ENCODE results near the gene CTTN.
A peak's percentile ranks its signal among the peaks of the same experiment; 100 is the strongest.
"Not testable (repeated sequence)": the region's sequence is repeated elsewhere in the genome, so short reads cannot be mapped to it uniquely, and the experiment has no call there.

Gene CTTN

DNA sequence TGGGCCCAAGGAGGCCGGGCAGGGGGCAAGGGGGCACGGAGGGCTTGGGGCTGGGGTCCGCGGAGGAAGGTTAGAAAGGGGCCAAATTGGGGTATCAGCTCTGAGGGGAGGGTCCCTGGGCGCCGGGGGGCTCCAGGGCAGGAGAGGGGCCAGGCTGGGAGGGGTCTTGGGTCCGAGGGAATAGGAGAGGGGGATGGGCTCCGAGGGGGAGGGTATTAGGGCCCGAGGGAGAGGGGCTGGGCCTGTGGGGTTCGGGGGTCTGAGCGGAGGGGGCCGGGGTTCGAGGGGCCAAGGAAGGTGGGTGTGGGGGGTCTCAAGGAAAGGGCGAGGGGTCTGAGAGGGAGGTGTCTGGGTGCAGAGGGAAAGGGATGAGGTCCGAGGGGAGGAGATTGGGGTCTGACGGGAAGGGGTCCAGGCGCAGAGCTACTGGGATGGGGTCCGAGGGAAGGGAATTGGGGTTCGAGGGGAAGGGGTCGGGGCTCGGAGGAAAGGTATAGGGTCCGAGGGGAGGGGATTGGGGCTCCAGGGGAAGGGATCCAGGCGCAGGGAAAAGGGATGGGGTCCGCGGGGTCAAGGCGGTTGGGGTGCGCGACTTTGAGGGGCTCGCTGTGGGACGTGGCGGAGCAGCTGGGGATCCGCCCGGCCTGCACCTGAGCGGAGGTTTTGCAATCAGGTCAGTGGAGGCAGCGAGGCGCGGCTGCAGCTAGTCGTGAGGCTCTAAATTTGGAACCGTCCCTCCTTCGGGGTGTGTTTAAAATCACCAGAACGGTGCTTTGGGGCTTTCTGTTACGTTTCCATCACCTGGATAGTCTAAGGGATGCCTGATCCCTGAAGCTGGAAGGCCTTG lies 728 bp downstream of the CTTN start:
- Histone ChIP-seq H3K27ac (ENCODE audit: low read depth, low read length) (peak overlapping the region; percentile 85), H3K79me2 (ENCODE audit: control insufficient read depth, insufficient read depth, low read length, unreplicated experiment) (peaks cover 81% of the 10 kb centered on the region), H3K27me3 (ENCODE audit: insufficient read depth, low read length) (no peaks in the 10 kb centered on the region), H3K36me3 (ENCODE audit: insufficient read depth, low read length) (no peaks in the 10 kb centered on the region), H2AFZ (ENCODE audit: low read length, unreplicated experiment) (peak overlapping the region; percentile 66), H3K4me3 (ENCODE audit: low read depth, low read length) (peak overlapping the region; percentile 99), H3K4me1 (ENCODE audit: control insufficient read depth, insufficient read depth, low read length, unreplicated experiment) (peaks cover 22% of the 10 kb centered on the region)

- Histone ChIP-seq H2AFZ (ENCODE audit: low read length, unreplicated experiment) (no peak overlapping the region), H3K27ac (ENCODE audit: low read depth, low read length) (peak overlapping the region; percentile 85), H3K4me3 (ENCODE audit: low read depth, low read length) (peak overlapping the region; percentile 99)
These were observed 1.4 kb downstream of the CTTN start for GRCh38 chr11:70399681-70400112.

DNA sequence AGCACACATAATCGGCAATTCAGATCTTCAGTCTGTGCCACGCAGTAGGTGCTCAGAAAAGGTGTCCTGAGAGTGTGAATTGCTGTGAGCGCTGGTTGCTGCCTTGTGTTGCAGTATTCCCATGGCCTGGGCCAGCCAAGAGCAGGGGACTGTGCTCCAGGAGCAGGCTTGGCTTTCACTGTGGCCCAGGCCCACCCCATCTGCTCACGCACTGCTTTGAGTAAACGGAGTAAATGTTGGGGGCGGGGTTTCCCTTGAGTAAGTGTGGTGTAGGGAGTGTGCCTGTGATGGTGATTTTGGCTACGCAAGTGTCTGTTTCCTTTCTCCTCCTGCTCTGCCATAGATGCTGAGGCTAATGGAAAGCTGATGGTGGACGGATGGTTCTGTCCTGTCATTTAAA lies 2.3 kb downstream of the CTTN start:
- Histone ChIP-seq H3K4me3 (ENCODE audit: low read depth, low read length) (peak overlapping the region; percentile 99), H3K36me3 (ENCODE audit: insufficient read depth, low read length) (peaks cover 8% of the 10 kb centered on the region; the same call in 1 of the 2 replicates), H3K79me2 (ENCODE audit: control insufficient read depth, insufficient read depth, low read length, unreplicated experiment) (peaks cover 89% of the 10 kb centered on the region), H3K27ac (ENCODE audit: low read depth, low read length) (peak overlapping the region; percentile 85; the same call in 1 of the 2 replicates), H2AFZ (ENCODE audit: low read length, unreplicated experiment) (no peak overlapping the region), H3K4me1 (ENCODE audit: control insufficient read depth, insufficient read depth, low read length, unreplicated experiment) (peaks cover 24% of the 10 kb centered on the region), H3K27me3 (ENCODE audit: insufficient read depth, low read length) (no peaks in the 10 kb centered on the region)

More at GRCh38 chr11:70399681-70400112, 1.4 kb downstream of the CTTN start:
- H3K4me1 ChIP-seq (ENCODE audit: control insufficient read depth, insufficient read depth, low read length, unreplicated experiment) = peaks cover 24% of the 10 kb centered on the region
- no peaks in the 10 kb centered on the region for H3K27me3 ChIP-seq (ENCODE audit: insufficient read depth, low read length)
- H3K79me2 ChIP-seq (ENCODE audit: control insufficient read depth, insufficient read depth, low read length, unreplicated experiment) = peaks cover 86% of the 10 kb centered on the region
- no peaks in the 10 kb centered on the region for H3K36me3 ChIP-seq (ENCODE audit: insufficient read depth, low read length)

DNA sequence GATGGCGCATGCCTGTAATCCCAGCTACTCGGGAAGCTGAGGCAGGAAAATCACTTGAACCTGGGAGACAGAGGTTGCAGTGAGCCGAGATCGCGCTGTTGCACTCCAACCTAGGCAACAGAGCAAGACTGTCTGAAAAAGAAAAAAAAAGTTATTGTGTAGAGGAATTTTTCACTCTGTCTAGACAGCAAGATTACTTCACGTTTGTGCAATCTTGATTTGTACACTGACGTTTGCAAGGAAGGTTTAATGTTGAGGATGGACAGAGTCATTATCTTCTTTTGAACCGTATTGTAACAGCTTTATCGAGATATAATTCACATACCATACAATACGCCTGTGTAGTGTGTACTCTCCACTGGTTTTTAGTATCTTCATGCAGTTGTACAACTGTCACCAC lies 3.7 kb downstream of the CTTN start:
- Histone ChIP-seq H3K4me1 (ENCODE audit: control insufficient read depth, insufficient read depth, low read length, unreplicated experiment) (peaks cover 24% of the 10 kb centered on the region), H3K36me3 (ENCODE audit: insufficient read depth, low read length) (peaks cover 13% of the 10 kb centered on the region), H3K79me2 (ENCODE audit: control insufficient read depth, insufficient read depth, low read length, unreplicated experiment) (peaks cover 86% of the 10 kb centered on the region), H3K4me3 (ENCODE audit: low read depth, low read length) (no peak overlapping the region), H3K27ac (ENCODE audit: low read depth, low read length) (no peak overlapping the region), H2AFZ (ENCODE audit: low read length, unreplicated experiment) (no peak overlapping the region), H3K27me3 (ENCODE audit: insufficient read depth, low read length) (no peaks in the 10 kb centered on the region)

GRCh38 chr11:70402685-70403084 lies 4.4 kb downstream of the CTTN start:
- Histone ChIP-seq H3K27me3 (ENCODE audit: insufficient read depth, low read length) (no peaks in the 10 kb centered on the region), H3K4me3 (ENCODE audit: low read depth, low read length) (no peak overlapping the region), H3K79me2 (ENCODE audit: control insufficient read depth, insufficient read depth, low read length, unreplicated experiment) (peaks cover 82% of the 10 kb centered on the region), H2AFZ (ENCODE audit: low read length, unreplicated experiment) (no peak overlapping the region), H3K4me1 (ENCODE audit: control insufficient read depth, insufficient read depth, low read length, unreplicated experiment) (peaks cover 21% of the 10 kb centered on the region), H3K36me3 (ENCODE audit: insufficient read depth, low read length) (peaks cover 14% of the 10 kb centered on the region), H3K27ac (ENCODE audit: low read depth, low read length) (no peak overlapping the region)

DNA sequence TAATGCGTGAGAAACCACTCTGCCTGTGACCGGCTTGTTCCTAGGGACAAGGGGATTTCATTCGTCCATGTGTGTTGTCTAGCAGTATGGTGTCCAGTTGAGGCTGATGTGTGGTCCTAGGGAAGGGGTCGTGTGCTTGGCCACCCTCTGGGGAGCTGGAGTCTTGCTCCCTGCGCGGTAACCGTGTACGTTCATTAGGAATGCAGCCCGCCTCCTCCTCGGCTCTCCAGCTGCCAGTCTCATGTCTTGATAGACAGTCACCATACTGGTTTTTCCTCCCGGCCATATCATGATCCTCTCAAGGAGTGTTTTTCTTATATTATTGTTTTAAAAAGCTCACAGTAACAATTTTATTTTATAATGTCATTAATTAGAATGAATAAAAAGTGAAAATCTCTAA lies 5.9 kb downstream of the CTTN start:
- H3K27me3 ChIP-seq (ENCODE audit: insufficient read depth, low read length) = no peaks in the 10 kb centered on the region
- peaks cover 67% of the 10 kb centered on the region for H3K79me2 ChIP-seq (ENCODE audit: control insufficient read depth, insufficient read depth, low read length, unreplicated experiment)
- H3K27ac ChIP-seq (ENCODE audit: low read depth, low read length) = no peak overlapping the region
- peaks cover 21% of the 10 kb centered on the region for H3K4me1 ChIP-seq (ENCODE audit: control insufficient read depth, insufficient read depth, low read length, unreplicated experiment)
- H3K4me3 ChIP-seq (ENCODE audit: low read depth, low read length) = no peak overlapping the region
- H3K36me3 ChIP-seq (ENCODE audit: insufficient read depth, low read length) = peaks cover 26% of the 10 kb centered on the region
- no peak overlapping the region for H2AFZ ChIP-seq (ENCODE audit: low read length, unreplicated experiment)

GRCh38 chr11:70405679-70406395 lies 7.5 kb downstream of the CTTN start:
- Histone ChIP-seq H3K4me1 (ENCODE audit: control insufficient read depth, insufficient read depth, low read length, unreplicated experiment) (peaks cover 12% of the 10 kb centered on the region), H3K27me3 (ENCODE audit: insufficient read depth, low read length) (no peaks in the 10 kb centered on the region), H2AFZ (ENCODE audit: low read length, unreplicated experiment) (no peak overlapping the region), H3K36me3 (ENCODE audit: insufficient read depth, low read length) (peaks cover 34% of the 10 kb centered on the region), H3K4me3 (ENCODE audit: low read depth, low read length) (no peak overlapping the region), H3K79me2 (ENCODE audit: control insufficient read depth, insufficient read depth, low read length, unreplicated experiment) (peaks cover 54% of the 10 kb centered on the region), H3K27ac (ENCODE audit: low read depth, low read length) (no peak overlapping the region)

GRCh38 chr11:70407121-70407520 lies 8.8 kb downstream of the CTTN start:
- peaks cover 10% of the 10 kb centered on the region for H3K4me1 ChIP-seq (ENCODE audit: control insufficient read depth, insufficient read depth, low read length, unreplicated experiment)
- peaks cover 41% of the 10 kb centered on the region for H3K79me2 ChIP-seq (ENCODE audit: control insufficient read depth, insufficient read depth, low read length, unreplicated experiment)
- H3K27me3 ChIP-seq (ENCODE audit: insufficient read depth, low read length) = no peaks in the 10 kb centered on the region
- H3K4me3 ChIP-seq (ENCODE audit: low read depth, low read length) = no peak overlapping the region
- no peak overlapping the region for H2AFZ ChIP-seq (ENCODE audit: low read length, unreplicated experiment)
- peaks cover 38% of the 10 kb centered on the region for H3K36me3 ChIP-seq (ENCODE audit: insufficient read depth, low read length)
- H3K27ac ChIP-seq (ENCODE audit: low read depth, low read length) = no peak overlapping the region

DNA sequence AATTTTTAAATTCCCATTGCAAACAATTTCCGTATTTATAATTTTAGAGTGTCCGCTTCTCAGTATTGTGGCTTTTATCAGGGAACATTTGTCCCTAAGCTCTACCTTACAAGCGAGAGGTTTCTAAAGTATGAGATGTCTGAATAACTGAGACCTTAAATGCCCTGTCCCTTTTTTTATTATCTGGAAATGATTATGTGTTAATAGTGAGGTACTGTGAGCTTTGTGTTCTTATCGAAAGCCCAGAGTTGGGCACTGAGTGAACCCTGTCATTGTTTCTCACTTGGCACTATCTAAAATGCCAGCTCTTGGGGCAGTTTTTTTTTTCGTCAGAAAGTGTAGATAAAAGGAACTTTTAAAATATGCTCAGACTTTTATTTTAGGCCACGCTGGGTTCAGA lies 9.5 kb downstream of the CTTN start:
- Histone ChIP-seq H2AFZ (ENCODE audit: low read length, unreplicated experiment) (no peak overlapping the region), H3K4me1 (ENCODE audit: control insufficient read depth, insufficient read depth, low read length, unreplicated experiment) (peaks cover 4% of the 10 kb centered on the region), H3K27me3 (ENCODE audit: insufficient read depth, low read length) (no peaks in the 10 kb centered on the region), H3K4me3 (ENCODE audit: low read depth, low read length) (no peak overlapping the region), H3K27ac (ENCODE audit: low read depth, low read length) (no peak overlapping the region), H3K36me3 (ENCODE audit: insufficient read depth, low read length) (peaks cover 45% of the 10 kb centered on the region), H3K79me2 (ENCODE audit: control insufficient read depth, insufficient read depth, low read length, unreplicated experiment) (peaks cover 39% of the 10 kb centered on the region)

DNA sequence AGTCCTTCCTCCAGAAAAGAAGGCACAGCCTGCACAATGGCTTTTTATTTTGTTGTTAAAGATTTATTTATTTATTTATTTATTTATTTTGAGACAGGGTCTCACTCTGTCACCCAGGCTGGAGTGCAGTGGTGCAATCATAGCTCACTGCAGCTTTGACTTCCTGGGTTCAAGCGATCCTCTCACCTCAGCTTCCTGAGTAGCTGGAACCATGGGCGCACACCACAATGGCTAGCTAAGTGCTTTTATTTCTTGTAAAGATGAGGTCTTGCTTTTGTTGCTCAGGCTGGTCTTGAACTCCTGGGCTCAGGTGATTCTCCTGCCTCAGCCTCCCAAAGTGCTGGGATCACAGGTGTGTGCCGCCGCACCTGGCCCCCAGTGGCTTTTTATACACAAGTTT lies 10.0 kb downstream of the CTTN start:
- Histone ChIP-seq H3K36me3 (ENCODE audit: insufficient read depth, low read length) (peaks cover 50% of the 10 kb centered on the region), H3K79me2 (ENCODE audit: control insufficient read depth, insufficient read depth, low read length, unreplicated experiment) (peaks cover 35% of the 10 kb centered on the region)
- H2AFZ ChIP-seq (ENCODE audit: low read length, unreplicated experiment); H3K4me3 ChIP-seq (ENCODE audit: low read depth, low read length); H3K27ac ChIP-seq (ENCODE audit: low read depth, low read length); H3K4me1 ChIP-seq (ENCODE audit: control insufficient read depth, insufficient read depth, low read length, unreplicated experiment); H3K27me3 ChIP-seq (ENCODE audit: insufficient read depth, low read length): not testable (repeated sequence)

Data from ACC112 (cell line).